WTC11 (cell line): ENCODE data around the gene PYY. TPM values are rescaled to one million over a fixed set of nuclear protein-coding genes. Genes with fewer than 3 reads are reported as not detected.

Experiments
- AFF4 ChIP-seq: sonication (generic); formaldehyde crosslinking; IDR thresholded peaks from 2 replicates; pipeline ENCODE4 v1.8.1; 2023; ENCODE audit warnings: mild to moderate bottlenecking, missing genetic modification reagents, borderline replicate concordance
- AR ChIP-seq: fragments of 250-450 bp; sonication (Bioruptor Pico); IDR thresholded peaks from 2 replicates; pipeline ENCODE4 v1.9.0; 2021; ENCODE audit warnings: mild to moderate bottlenecking
- ARID4B ChIP-seq: sonication (generic); formaldehyde crosslinking; IDR thresholded peaks from 2 replicates; pipeline ENCODE4 v1.8.0; 2023; ENCODE audit warnings: missing genetic modification reagents, mild to moderate bottlenecking, borderline replicate concordance
- ATF1 ChIP-seq: sonication (generic); formaldehyde crosslinking; IDR thresholded peaks from 2 replicates; pipeline ENCODE4 v1.8.1; 2023; ENCODE audit warnings: mild to moderate bottlenecking, moderate library complexity, missing genetic modification reagents
- CTCF ChIP-seq: fragments of 200-600 bp; IDR thresholded peaks from 2 replicates; pipeline ENCODE4 v1.8.0; 2022; ENCODE audit warnings: antibody characterized with exemption
- EMX1 ChIP-seq: fragments of 250-450 bp; sonication (Bioruptor Pico); IDR thresholded peaks from 2 replicates; pipeline ENCODE4 v1.8.0; 2021; ENCODE audit warnings: mild to moderate bottlenecking
- ERG ChIP-seq: fragments of 250-450 bp; sonication (Bioruptor Pico); IDR thresholded peaks from 2 replicates; pipeline ENCODE4 v1.8.0; 2021; ENCODE audit warnings: mild to moderate bottlenecking
- FOXK1 ChIP-seq: sonication (generic); formaldehyde crosslinking; IDR thresholded peaks from 2 replicates; pipeline ENCODE4 v1.8.0; 2022; ENCODE audit warnings: mild to moderate bottlenecking, moderate library complexity, missing genetic modification reagents
- GTF2I ChIP-seq: fragments of 250-450 bp; sonication (Bioruptor Pico); conservative IDR thresholded peaks from 2 replicates; pipeline ENCODE4 v1.4.0; 2021; ENCODE audit warnings: mild to moderate bottlenecking
- IRF1 ChIP-seq: sonication (generic); formaldehyde crosslinking; IDR thresholded peaks from 2 replicates; pipeline ENCODE4 v1.8.0; 2023; ENCODE audit warnings: missing genetic modification reagents
- JAZF1 ChIP-seq: fragments of 250-450 bp; sonication (Bioruptor Pico); IDR thresholded peaks from 2 replicates; pipeline ENCODE4 v1.9.0; 2021; ENCODE audit warnings: moderate library complexity, mild to moderate bottlenecking, inconsistent platforms
- JUN ChIP-seq: sonication (generic); formaldehyde crosslinking; IDR thresholded peaks from 2 replicates; pipeline ENCODE4 v1.8.0; 2023; ENCODE audit warnings: mild to moderate bottlenecking, missing genetic modification reagents
- MXD4 ChIP-seq: fragments of 250-450 bp; sonication (Bioruptor Pico); IDR thresholded peaks from 2 replicates; pipeline ENCODE4 v1.8.0; 2021; ENCODE audit warnings: mild to moderate bottlenecking, moderate library complexity, borderline replicate concordance
- NFE2L1 ChIP-seq: sonication (generic); formaldehyde crosslinking; IDR thresholded peaks from 2 replicates; pipeline ENCODE4 v1.8.1; 2023; ENCODE audit warnings: missing genetic modification reagents
- PREB ChIP-seq: sonication (generic); formaldehyde crosslinking; IDR thresholded peaks from 2 replicates; pipeline ENCODE4 v1.8.1; 2022; ENCODE audit warnings: mild to moderate bottlenecking, missing genetic modification reagents, moderate library complexity, borderline replicate concordance
- PRRX2 ChIP-seq: fragments of 250-450 bp; sonication (Bioruptor Pico); IDR thresholded peaks from 2 replicates; pipeline ENCODE4 v1.8.0; 2021; ENCODE audit warnings: mild to moderate bottlenecking
- USF1 ChIP-seq: sonication (generic); formaldehyde crosslinking; IDR thresholded peaks from 2 replicates; pipeline ENCODE4 v1.8.0; 2022; ENCODE audit warnings: mild to moderate bottlenecking, missing genetic modification reagents
- USF2 ChIP-seq: sonication (generic); formaldehyde crosslinking; IDR thresholded peaks from 2 replicates; pipeline ENCODE4 v1.8.1; 2023; ENCODE audit warnings: mild to moderate bottlenecking, missing genetic modification reagents, moderate library complexity
- ZNF121 ChIP-seq: sonication (generic); formaldehyde crosslinking; IDR thresholded peaks from 2 replicates; pipeline ENCODE4 v1.8.0; 2023; ENCODE audit warnings: missing genetic modification reagents
- total RNA-seq: library from RNA; stranded (reverse); gene quantifications from 3 replicates; pipeline ENCODE4 v1.2.3, GENCODE V29; 2021

Gene PYY
- total RNA-seq, 1 experiment from 2014 or later: 0.72 TPM

- no peak for TF ChIP-seq USF2 (CRISPR knock-in tag)
- no peak for TF ChIP-seq AR (CRISPR knock-in tag)
- TF ChIP-seq FOXK1 (CRISPR knock-in tag): peak; percentile 39; the same call in 1 of the 2 replicates
- no peak for TF ChIP-seq JAZF1 (CRISPR knock-in tag)
- TF ChIP-seq ZNF121 (CRISPR knock-in tag): no peak
- 0 out of 2 replicates have a peak, but pooled peaks have one; percentile 32 for TF ChIP-seq PREB (CRISPR knock-in tag)
- TF ChIP-seq NFE2L1 (CRISPR knock-in tag): 0 out of 2 replicates have a peak, but pooled peaks have one; percentile 64
- TF ChIP-seq PRRX2 (CRISPR knock-in tag): no peak
- no peak for TF ChIP-seq ATF1 (CRISPR knock-in tag)
- TF ChIP-seq ERG (CRISPR knock-in tag): no peak
- TF ChIP-seq IRF1 (CRISPR knock-in tag): 0 out of 2 replicates have a peak, but pooled peaks have one; percentile 43
- TF ChIP-seq AFF4: no peak
- peak; percentile 35; the same call in 1 of the 2 replicates for TF ChIP-seq ARID4B (CRISPR knock-in tag)
- TF ChIP-seq MXD4 (CRISPR knock-in tag): no peak
- no peak for TF ChIP-seq JUN (CRISPR knock-in tag)
- no peak for TF ChIP-seq EMX1 (CRISPR knock-in tag)
- TF ChIP-seq USF1 (CRISPR knock-in tag): peak; percentile 33; the same call in 1 of the 2 replicates
- TF ChIP-seq CTCF: peak; percentile 41; the same call in 1 of the 2 replicates
- no peak for TF ChIP-seq GTF2I
Observed at GRCh38 chr17:43983515-43984411, 30.0 kb upstream of the PYY start (continued).
